HFFc6 (cell line): ENCODE results near the gene NTMT2. TPM values are rescaled to one million over a fixed set of nuclear protein-coding genes. Genes with fewer than 3 reads are reported as not detected.

Experiments
- DNase-seq: peaks from one replicate; pipeline ENCODE4 v3.0.0-alpha.2; 2018
- H3K27ac Mint-ChIP-seq: 2 replicates; pipeline ENCODE4 v1.8.0; 2020; ENCODE audit warnings: mild to moderate bottlenecking, mixed read lengths
- H3K27me3 Mint-ChIP-seq: 2 replicates; pipeline ENCODE4 v1.8.0; 2021; ENCODE audit warnings: mild to moderate bottlenecking, moderate library complexity, mixed read lengths; ENCODE audit not compliant: insufficient read depth
- H3K36me3 Mint-ChIP-seq: 2 replicates; pipeline ENCODE4 v1.8.0; 2021; ENCODE audit warnings: low read depth, mixed read lengths
- H3K4me1 Mint-ChIP-seq: 2 replicates; pipeline ENCODE4 v1.8.0; 2020; ENCODE audit warnings: low read depth, mixed read lengths
- H3K4me3 Mint-ChIP-seq: 2 replicates; pipeline ENCODE4 v1.8.0; 2020; ENCODE audit warnings: mild to moderate bottlenecking, moderate library complexity, mixed read lengths
- H3K9me3 Mint-ChIP-seq: 2 replicates; pipeline ENCODE4 v1.8.0; 2020; ENCODE audit warnings: mild to moderate bottlenecking, mixed read lengths
- CTCF ChIP-seq: fragments of 200-600 bp; sonication (generic); IDR thresholded peaks from 2 replicates; pipeline ENCODE4 v1.5.0; 2021; ENCODE audit warnings: antibody characterized with exemption, mild to moderate bottlenecking
- microRNA-seq: library from miRNA; unstranded; fragments of <30 nt; microRNA quantifications from one replicate; pipeline ENCODE4, GENCODE V29; 2019
- total RNA-seq, 6 experiments: library from RNA; stranded (reverse); fragmentation: NEBNext Ultra II Directional; extraction: Animal tissue kit (Norgen Biotek cat#: 25700); gene quantifications; 2 replicates in 1 of 6; 3 replicates in 5 of 6; pipeline ENCODE4 v1.2.3, GENCODE V29; 2021

NTMT2 gene
- total RNA-seq, 6 experiments from 2014 or later, result not detected

- TF ChIP-seq CTCF, result no peak
- Mint-ChIP-seq H3K9me3 (no peaks in the 10 kb centered on the region), H3K27me3 (no peaks in the 10 kb centered on the region; the same call in 1 of the 2 replicates), H3K36me3 (no peaks in the 10 kb centered on the region), H3K4me1 (peaks cover 10% of the 10 kb centered on the region; the same call in 1 of the 2 replicates), H3K4me3 (no peak overlapping the region), H3K27ac (no peak overlapping the region)
- DNase-seq, result no peak
Observed at GRCh38 chr1:170217517-170218256, 71.9 kb downstream of the NTMT2 start.

- Mint-ChIP-seq H3K27ac (no peak overlapping the region), H3K4me1 (peaks cover 10% of the 10 kb centered on the region; the same call in 1 of the 2 replicates), H3K27me3 (no peaks in the 10 kb centered on the region; the same call in 1 of the 2 replicates), H3K9me3 (no peaks in the 10 kb centered on the region), H3K4me3 (no peak overlapping the region), H3K36me3 (no peaks in the 10 kb centered on the region)
- no peak for DNase-seq
- TF ChIP-seq CTCF, result no peak
Observed at GRCh38 chr1:170218257-170218650, 72.5 kb downstream of the NTMT2 start.

Small RNA genes within 50 kb of the gene (microRNA-seq; reads per million reads assigned to microRNA genes)
- gene MIR3119-1, result not detected
- gene MIR3119-2, result not detected

Other genes with a start within 250 kb of the NTMT2 start
- 10 to 100 TPM; 21.4 to 26.1 (median 23.4) TPM for gene KIFAP3, start 71.3 kb upstream of the NTMT2 start, total RNA-seq